ENCODE data around the gene AFAP1. TPM values are rescaled to one million over a fixed set of nuclear protein-coding genes. Genes with fewer than 3 reads are reported as not detected.

The AFAP1 gene
- total RNA-seq, 1 donor from 2014 or later: 6.7 TPM

- H3K4me1 ChIP-seq: peaks cover 15% of the 10 kb centered on the region
- H2AFZ ChIP-seq (replicated peaks): no peak overlapping the region
- H3K27ac Mint-ChIP-seq: no peak overlapping the region
- peaks cover 9% of the 10 kb centered on the region for H3K27me3 Mint-ChIP-seq (ENCODE audit: insufficient read depth, low read depth)
- H3K9me3 ChIP-seq (ENCODE audit: low read depth): no peaks in the 10 kb centered on the region
- no peaks in the 10 kb centered on the region for H3K79me2 ChIP-seq (ENCODE audit: low read depth)
- H3K4me3 ChIP-seq: no peak overlapping the region
- H3K27ac ChIP-seq: no peak overlapping the region
- H3K9ac ChIP-seq: no peak overlapping the region
- H3K4me1 Mint-ChIP-seq: peaks cover 56% of the 10 kb centered on the region
- TF ChIP-seq EZH2phosphoT487 (IDR thresholded peaks at IDR 0.05): no peak
- no peak for TF ChIP-seq CTCF (IDR thresholded peaks at IDR 0.05)
- TF ChIP-seq EZH2 (IDR thresholded peaks at IDR 0.05): no peak
- no peaks in the 10 kb centered on the region for H4K20me1 ChIP-seq (ENCODE audit: low read depth)
- DNase-seq (ENCODE audit: low spot score): no peak
- no peaks in the 10 kb centered on the region for H3K9me3 Mint-ChIP-seq
- H3K4me2 ChIP-seq: no peak overlapping the region
- H3K36me3 Mint-ChIP-seq: peaks cover 16% of the 10 kb centered on the region
- H3K36me3 ChIP-seq: no peaks in the 10 kb centered on the region
- peaks cover 8% of the 10 kb centered on the region for H3F3A ChIP-seq (ENCODE audit: low read depth)
- H3K4me3 Mint-ChIP-seq: no peak overlapping the region
- no peaks in the 10 kb centered on the region for H3K27me3 ChIP-seq
Observed at GRCh38 chr4:7780751-7781348, 158.8 kb downstream of the AFAP1 start.

- H3K27me3 Mint-ChIP-seq (ENCODE audit: insufficient read depth, low read depth): peaks cover 7% of the 10 kb centered on the region
- Histone ChIP-seq H3F3A (ENCODE audit: low read depth) (peaks cover 8% of the 10 kb centered on the region), H3K9ac (no peak overlapping the region), H3K4me3 (no peak overlapping the region), H4K20me1 (ENCODE audit: low read depth) (no peaks in the 10 kb centered on the region), H2AFZ (replicated peaks) (no peak overlapping the region), H3K27ac (no peak overlapping the region), H3K36me3 (no peaks in the 10 kb centered on the region), H3K79me2 (ENCODE audit: low read depth) (no peaks in the 10 kb centered on the region), H3K4me2 (no peak overlapping the region), H3K27me3 (no peaks in the 10 kb centered on the region), H3K4me1 (peaks cover 23% of the 10 kb centered on the region), H3K9me3 (ENCODE audit: low read depth) (no peaks in the 10 kb centered on the region)
- no peak overlapping the region for H3K4me3 Mint-ChIP-seq
- peaks cover 67% of the 10 kb centered on the region for H3K4me1 Mint-ChIP-seq
- TF ChIP-seq EZH2phosphoT487 (IDR thresholded peaks at IDR 0.05) (no peak), CTCF (IDR thresholded peaks at IDR 0.05) (no peak), EZH2 (IDR thresholded peaks at IDR 0.05) (no peak)
- peak overlapping the region; percentile 66 for H3K27ac Mint-ChIP-seq
- DNase-seq (ENCODE audit: low spot score): no peak
- H3K36me3 Mint-ChIP-seq: peaks cover 12% of the 10 kb centered on the region
- H3K9me3 Mint-ChIP-seq: no peaks in the 10 kb centered on the region
Observed at GRCh38 chr4:7779432-7779768, 160.3 kb downstream of the AFAP1 start.

- peaks cover 8% of the 10 kb centered on the region for H3F3A ChIP-seq (ENCODE audit: low read depth)
- peaks cover 23% of the 10 kb centered on the region for H3K4me1 ChIP-seq
- H3K27me3 Mint-ChIP-seq (ENCODE audit: insufficient read depth, low read depth): peaks cover 7% of the 10 kb centered on the region
- no peaks in the 10 kb centered on the region for H3K9me3 Mint-ChIP-seq
- H3K27ac ChIP-seq: no peak overlapping the region
- no peak overlapping the region for H3K4me2 ChIP-seq
- DNase-seq (ENCODE audit: low spot score): peak; percentile 39
- no peak for TF ChIP-seq EZH2phosphoT487 (IDR thresholded peaks at IDR 0.05)
- TF ChIP-seq CTCF (IDR thresholded peaks at IDR 0.05): no peak
- no peak for TF ChIP-seq EZH2 (IDR thresholded peaks at IDR 0.05)
- no peak overlapping the region for H3K4me3 Mint-ChIP-seq
- H2AFZ ChIP-seq (replicated peaks): no peak overlapping the region
- no peaks in the 10 kb centered on the region for H4K20me1 ChIP-seq (ENCODE audit: low read depth)
- H3K27ac Mint-ChIP-seq: peak overlapping the region; percentile 81
- no peak overlapping the region for H3K4me3 ChIP-seq
- H3K4me1 Mint-ChIP-seq: peaks cover 67% of the 10 kb centered on the region
- H3K9me3 ChIP-seq (ENCODE audit: low read depth): no peaks in the 10 kb centered on the region
- no peaks in the 10 kb centered on the region for H3K36me3 ChIP-seq
- H3K9ac ChIP-seq: no peak overlapping the region
- H3K27me3 ChIP-seq: no peaks in the 10 kb centered on the region
- peaks cover 14% of the 10 kb centered on the region for H3K36me3 Mint-ChIP-seq
- H3K79me2 ChIP-seq (ENCODE audit: low read depth): no peaks in the 10 kb centered on the region
Observed at GRCh38 chr4:7778510-7779431, 160.9 kb downstream of the AFAP1 start.

Data from neural progenitor cell (in vitro differentiated cells).